GM10266 (cell line): ENCODE data around the gene SORBS1.
A peak's percentile ranks its signal among the peaks of the same experiment; 100 is the strongest.

Source experiments
- DNase-seq: peaks from one replicate; pipeline ENCODE4 v3.0.0; 2012; ENCODE audit errors: extremely low spot score
- TF ChIP-seq, protein P1 (sequence below): IDR thresholded peaks from 2 replicates; pipeline ENCODE4 v1.5.1; 2012; ENCODE audit warnings: mild to moderate bottlenecking, low read depth; ENCODE audit not compliant: control insufficient read depth, insufficient read depth; ENCODE audit errors: missing control alignments

SORBS1 gene

DNA sequence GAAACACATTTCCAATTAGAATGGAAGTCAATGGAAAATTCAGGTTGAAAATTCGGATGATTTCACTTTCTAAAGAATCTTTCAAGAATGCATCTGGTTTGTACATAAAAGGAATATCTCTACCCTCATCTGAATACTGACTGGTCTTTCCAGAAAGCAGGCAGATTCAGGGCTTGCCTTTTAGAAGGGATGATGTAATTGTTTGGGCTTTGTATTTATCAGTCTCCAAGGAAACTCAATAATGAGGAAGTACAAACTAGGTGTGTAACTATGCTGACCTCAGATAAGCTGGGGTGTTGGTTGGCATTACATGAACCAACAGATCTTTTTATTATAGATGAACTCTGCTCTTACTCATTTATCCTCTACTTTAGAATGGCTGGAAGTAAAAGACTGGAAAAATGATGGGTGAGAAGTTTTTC lies 294.5 kb downstream of the SORBS1 start:
- TF ChIP-seq, protein P1, sequence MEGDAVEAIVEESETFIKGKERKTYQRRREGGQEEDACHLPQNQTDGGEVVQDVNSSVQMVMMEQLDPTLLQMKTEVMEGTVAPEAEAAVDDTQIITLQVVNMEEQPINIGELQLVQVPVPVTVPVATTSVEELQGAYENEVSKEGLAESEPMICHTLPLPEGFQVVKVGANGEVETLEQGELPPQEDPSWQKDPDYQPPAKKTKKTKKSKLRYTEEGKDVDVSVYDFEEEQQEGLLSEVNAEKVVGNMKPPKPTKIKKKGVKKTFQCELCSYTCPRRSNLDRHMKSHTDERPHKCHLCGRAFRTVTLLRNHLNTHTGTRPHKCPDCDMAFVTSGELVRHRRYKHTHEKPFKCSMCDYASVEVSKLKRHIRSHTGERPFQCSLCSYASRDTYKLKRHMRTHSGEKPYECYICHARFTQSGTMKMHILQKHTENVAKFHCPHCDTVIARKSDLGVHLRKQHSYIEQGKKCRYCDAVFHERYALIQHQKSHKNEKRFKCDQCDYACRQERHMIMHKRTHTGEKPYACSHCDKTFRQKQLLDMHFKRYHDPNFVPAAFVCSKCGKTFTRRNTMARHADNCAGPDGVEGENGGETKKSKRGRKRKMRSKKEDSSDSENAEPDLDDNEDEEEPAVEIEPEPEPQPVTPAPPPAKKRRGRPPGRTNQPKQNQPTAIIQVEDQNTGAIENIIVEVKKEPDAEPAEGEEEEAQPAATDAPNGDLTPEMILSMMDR: no peak
- peak; percentile 63 for DNase-seq

DNA sequence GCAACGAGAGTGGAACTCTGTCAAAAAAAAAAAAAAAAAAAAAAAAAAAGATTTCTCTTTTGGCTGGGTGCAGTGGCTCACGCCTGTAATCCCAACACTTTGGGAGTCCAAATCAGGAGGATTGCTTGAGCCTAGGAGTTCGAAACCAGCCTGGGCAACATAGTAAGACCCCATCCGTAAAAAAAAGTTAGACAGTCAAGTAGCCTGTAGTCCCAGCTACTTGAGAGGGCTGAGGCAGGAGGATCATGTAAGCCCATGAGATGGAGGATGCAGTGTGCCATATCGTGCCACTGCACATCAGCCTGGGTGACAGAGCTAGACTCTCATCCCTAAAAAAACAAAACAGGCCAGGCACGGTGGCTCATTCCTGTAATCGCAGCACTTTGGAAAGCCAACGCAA lies 295.6 kb downstream of the SORBS1 start:
- TF ChIP-seq, protein P1: no peak
- DNase-seq: no peak

DNA sequence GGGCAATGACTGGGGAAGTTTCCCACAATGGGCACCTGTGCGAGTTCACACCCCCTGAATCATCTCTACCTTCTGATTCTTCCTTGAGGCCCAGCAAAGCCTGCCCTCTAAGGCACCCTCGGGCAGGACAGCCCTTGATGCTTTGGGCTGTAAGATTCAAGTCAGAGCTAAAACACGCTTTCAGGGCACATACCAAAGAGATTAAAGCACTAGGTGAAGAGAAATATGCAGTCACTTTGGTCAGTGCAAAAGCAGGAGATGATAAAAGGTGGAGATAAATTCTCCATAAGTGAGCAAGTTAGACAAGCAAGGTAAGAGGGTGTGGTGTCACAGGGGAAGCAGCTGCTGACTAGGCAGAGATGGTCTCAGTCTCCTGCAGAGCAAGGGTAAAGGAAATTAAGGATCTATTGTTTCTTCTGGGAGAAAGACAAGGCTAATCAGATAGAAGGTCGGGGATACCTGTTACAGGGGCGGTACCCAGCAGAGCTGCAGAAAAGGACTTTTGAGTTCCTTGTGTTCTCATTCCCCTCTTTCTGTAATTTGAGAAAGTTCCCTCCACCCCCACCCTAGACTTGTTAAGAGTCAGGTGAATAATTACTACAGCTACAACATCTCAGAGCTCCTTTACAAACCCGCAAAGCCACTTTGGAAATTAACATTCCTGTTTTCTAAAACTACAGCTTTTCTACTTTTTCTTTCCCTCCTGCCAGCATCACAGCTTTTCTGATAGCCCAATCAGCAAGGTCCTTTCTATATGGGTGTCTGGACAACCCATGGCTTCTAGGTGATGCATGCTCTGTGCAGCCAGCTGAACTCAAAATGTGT lies 296.7 kb downstream of the SORBS1 start:
- no peak for DNase-seq
- TF ChIP-seq, protein P1: no peak

DNA sequence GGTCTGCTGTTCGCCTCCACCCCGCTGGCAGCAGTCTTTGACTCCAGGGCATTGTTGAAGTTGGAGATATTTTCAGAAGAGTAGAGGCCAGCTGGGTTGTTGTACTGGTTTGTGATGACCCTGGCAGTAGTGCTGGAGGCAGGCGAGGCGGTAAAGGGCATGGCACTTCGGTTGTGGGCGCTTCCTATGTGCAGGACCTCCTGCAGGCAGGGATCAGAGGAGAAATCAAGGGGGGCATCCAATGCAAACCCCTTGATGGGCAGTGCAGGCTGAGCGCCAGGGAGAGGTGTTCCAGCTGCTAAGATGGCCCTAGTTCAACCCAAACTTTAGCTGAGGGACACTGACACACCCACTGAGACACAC lies 297.3 kb downstream of the SORBS1 start:
- TF ChIP-seq, protein P1: no peak
- no peak for DNase-seq

DNA sequence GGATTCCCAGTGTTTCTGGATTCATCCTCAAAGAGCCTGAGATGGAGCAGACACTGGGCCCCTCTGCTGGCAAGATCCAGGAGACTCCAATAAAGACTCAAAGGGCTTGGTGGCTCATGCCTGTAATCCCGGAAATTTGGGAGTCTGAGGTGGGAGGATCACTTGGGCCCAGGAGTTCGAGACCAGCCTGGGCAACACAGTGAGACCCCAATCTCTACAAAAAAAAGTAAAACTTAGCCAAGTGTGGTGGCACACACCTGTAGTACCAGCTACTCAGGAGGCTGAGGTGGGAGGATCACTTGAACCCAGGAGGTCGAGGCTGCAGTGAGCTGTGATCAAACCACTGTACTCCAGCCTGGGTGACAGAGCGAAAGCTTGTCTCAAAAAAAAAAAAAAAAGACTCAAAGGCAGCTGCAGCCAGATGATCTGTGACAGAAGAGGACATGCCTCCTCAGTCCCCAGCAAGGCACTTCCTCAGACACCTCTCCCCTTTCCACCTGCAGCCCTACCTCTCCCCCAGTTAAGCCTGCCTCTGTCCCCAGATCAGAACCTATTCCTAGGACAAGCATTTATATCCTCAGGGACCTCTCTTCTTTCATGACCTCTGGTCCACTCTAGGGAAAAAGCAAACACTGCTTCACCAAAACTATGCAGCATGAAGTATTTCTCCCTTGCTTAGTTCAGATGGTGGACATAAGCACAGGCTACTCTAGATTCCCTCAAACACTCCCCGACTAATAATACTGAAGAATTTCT lies 298.2 kb downstream of the SORBS1 start:
- TF ChIP-seq, protein P1: no peak
- DNase-seq: no peak

DNA sequence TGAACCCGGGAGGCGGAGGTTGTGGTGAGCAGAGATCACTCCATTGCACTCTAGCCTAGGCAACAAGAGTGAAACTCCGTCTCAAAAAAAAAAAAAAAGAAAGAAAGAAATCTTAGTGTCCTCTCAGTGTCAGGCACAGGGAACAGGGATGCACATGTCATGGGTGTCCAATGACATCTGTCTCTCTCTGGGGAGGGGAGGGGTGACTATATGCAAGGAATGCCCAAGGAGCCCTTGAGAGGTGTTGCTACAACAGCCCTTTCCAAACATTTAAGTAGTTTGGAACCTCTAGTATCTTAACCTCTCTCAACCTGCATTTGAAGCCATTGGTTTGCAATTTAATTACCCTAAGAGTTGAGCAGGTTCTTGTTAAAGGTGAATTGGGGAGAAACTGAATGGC lies 299.2 kb downstream of the SORBS1 start:
- DNase-seq: no peak
- TF ChIP-seq, protein P1: no peak
